Measurements from ENCODE around the gene MUSK.

Gene MUSK

GRCh38 chr9:110700953-110701352 is 32.4 kb downstream of the MUSK start:
- DNase-seq = no peak

- no peak for DNase-seq
Observed at GRCh38 chr9:110703669-110704068, 35.1 kb downstream of the MUSK start.

GRCh38 chr9:110707419-110707818 is 38.8 kb downstream of the MUSK start:
- DNase-seq = no peak

- no peak for DNase-seq
Observed at GRCh38 chr9:110710420-110710819, 41.8 kb downstream of the MUSK start.

- DNase-seq = no peak
Observed at GRCh38 chr9:110712955-110713354, 44.4 kb downstream of the MUSK start.

GRCh38 chr9:110714314-110714713 is 45.7 kb downstream of the MUSK start:
- DNase-seq = no peak

- no peak for DNase-seq
Observed at GRCh38 chr9:110728058-110728457, 59.5 kb downstream of the MUSK start.

GRCh38 chr9:110729641-110730040 is 61.0 kb downstream of the MUSK start:
- no peak for DNase-seq

- no peak for DNase-seq
Observed at GRCh38 chr9:110731437-110732028, 62.9 kb downstream of the MUSK start.

- DNase-seq = no peak
Observed at GRCh38 chr9:110738982-110739381, 70.4 kb downstream of the MUSK start.

GRCh38 chr9:110742741-110743371 is 74.3 kb downstream of the MUSK start:
- no peak for DNase-seq

- DNase-seq = no peak
Observed at GRCh38 chr9:110744715-110745384, 76.3 kb downstream of the MUSK start.

- no peak for DNase-seq
Observed at GRCh38 chr9:110745676-110746075, 77.1 kb downstream of the MUSK start.

GRCh38 chr9:110746211-110746930 is 77.8 kb downstream of the MUSK start:
- no peak for DNase-seq

- DNase-seq = no peak
Observed at GRCh38 chr9:110748251-110748893, 79.8 kb downstream of the MUSK start.

GRCh38 chr9:110750272-110750671 is 81.7 kb downstream of the MUSK start:
- no peak for DNase-seq

- no peak for DNase-seq
Observed at GRCh38 chr9:110751971-110752370, 83.4 kb downstream of the MUSK start.

GRCh38 chr9:110752766-110753165 is 84.2 kb downstream of the MUSK start:
- DNase-seq = no peak

GRCh38 chr9:110753731-110754231 is 85.2 kb downstream of the MUSK start:
- DNase-seq = no peak

GRCh38 chr9:110755179-110755578 is 86.6 kb downstream of the MUSK start:
- DNase-seq = no peak

GRCh38 chr9:110758201-110758600 is 89.6 kb downstream of the MUSK start:
- DNase-seq = no peak

- DNase-seq = no peak
Observed at GRCh38 chr9:110762783-110763182, 94.2 kb downstream of the MUSK start.

- DNase-seq = no peak
Observed at GRCh38 chr9:110763568-110763967, 95.0 kb downstream of the MUSK start.
